ENCODE results near the gene TNFAIP8L3. TPM values are rescaled to one million over a fixed set of nuclear protein-coding genes. Genes with fewer than 3 reads are reported as not detected.
"Not testable (repeated sequence)": the region's sequence is repeated elsewhere in the genome, so short reads cannot be mapped to it uniquely, and the experiment has no call there.

The TNFAIP8L3 gene
- polyA plus RNA-seq, 3 donors: 1.3 to 1.9 (median 1.7) TPM

DNA sequence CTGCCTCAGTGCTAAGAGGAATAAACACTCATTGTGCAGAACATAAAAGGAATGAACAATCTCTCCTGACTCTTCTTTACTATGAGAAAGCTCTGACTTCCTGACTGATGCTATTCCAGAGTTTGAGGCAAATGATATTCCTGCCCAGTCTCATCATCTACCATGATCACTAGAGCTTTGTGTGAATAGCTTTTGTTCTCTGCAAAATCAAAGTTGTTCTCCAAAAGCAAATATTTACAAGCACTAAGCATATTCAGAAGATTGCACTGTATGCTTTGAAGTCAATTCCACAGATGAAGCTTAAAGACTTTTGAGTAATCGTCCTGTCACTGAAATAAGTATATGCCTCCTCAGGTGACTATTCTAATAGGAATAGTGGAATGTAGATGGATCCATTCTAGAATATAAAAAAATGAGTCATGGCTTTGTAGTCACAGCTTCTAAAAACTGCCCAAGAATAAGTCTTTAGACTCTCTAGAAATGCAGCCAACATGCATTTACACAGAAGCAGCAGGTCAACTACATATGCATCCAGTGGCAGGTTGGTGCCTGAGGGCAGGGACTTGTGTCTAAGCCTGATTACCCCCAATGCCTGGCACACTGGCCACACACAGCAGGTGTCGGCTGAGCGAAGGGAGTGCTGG lies 34.6 kb downstream of the TNFAIP8L3 start:
- DNase-seq: no peak

DNA sequence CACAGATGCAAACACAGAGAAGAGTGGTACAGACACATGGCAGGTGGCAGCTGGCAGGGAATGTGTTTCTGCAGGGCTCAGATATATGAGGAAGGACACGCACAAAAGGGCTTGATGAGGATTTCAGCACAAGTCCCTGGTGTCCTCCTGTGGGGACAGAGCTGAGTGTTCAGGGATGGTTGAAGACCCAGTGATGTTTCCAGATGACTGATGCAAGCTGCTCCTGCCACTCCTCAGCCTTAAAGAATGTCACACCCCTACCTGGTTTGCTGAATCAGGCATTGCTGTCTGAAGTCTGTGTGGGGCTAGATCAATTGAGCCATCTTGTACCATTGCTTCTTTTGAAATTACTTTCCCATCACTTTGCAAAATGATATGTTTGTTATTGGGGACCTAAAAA lies 40.2 kb downstream of the TNFAIP8L3 start:
- no peak for DNase-seq

DNA sequence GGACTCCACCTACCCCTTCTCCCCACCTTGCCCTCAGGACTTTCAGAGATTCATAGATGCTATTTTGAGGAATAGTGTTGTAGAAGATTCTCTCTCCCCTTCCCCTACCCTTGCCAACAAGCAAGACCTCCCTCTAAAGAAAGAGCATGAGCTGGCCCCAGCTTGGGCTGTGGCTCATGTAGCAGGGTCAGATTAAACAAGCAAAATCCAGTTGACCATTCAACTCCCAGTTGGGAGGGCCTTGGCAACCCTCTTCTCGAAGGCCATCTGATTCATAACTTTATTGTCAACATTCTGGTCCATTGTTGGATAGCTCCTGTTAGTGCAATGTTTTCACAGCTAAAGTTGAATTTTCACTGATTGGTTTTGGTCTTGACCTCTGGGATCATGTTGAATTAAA lies 41.1 kb downstream of the TNFAIP8L3 start:
- DNase-seq: no peak

DNA sequence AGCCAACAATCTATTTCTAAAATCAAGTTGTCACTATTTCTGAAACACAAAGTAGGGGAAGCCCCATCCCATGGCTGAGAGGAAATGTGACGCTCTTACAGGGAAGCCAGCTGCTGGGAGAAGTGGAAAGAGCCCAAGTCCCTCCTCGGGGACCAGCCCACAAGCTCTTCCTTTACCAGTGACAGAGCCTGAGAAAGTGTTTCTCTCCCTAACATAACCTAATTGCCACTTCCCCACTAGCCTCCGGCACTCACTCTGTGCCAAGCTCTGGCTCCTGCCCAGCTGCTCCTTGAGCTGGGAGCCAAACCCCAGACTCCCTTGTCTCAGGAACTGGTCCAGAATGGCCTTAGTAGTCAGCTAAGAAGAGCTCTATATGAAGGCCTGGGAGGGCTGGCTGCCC lies 42.9 kb downstream of the TNFAIP8L3 start:
- no peak for DNase-seq

DNA sequence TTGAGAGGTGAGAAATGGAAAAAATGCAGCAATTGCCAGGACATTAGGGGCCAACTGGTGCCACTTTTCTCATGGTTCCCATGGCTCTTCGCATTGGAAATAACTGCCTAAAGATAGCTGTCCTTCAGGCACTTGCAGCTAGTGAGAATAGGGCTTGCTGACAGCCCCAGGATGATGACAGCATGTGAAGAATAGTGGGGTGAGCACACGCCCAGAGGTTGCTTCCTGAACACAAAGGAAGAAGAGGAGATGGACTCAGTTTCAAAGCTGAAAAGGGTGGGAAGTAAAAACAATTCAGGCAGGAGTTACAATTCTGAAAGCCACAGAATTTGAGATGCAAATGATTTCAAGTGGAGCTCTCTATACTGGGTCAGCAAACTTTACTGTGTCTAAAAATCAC lies 45.6 kb downstream of the TNFAIP8L3 start:
- no peak for DNase-seq

DNA sequence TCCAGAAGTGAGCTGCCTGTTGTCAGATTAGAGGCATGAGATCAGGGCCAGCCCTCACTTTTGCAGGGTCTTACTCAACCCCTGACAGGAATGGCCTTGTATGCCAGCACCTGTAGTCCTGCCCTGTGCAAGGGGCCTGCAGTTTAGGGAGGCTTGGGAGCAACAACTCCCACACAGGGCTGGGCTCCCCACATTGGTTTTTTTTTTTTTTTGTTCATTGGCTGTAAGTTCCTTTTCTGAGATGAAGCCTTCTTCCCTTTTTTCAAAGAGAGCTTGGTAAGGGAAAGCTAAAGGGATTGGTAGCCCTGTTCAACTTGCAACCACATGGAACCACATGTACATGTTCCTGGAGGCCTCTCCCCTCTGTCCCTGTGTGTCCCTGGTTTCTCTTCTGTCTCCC lies 46.4 kb downstream of the TNFAIP8L3 start:
- no peak for DNase-seq

GRCh38 chr15:51046799-51047449 lies 47.8 kb downstream of the TNFAIP8L3 start:
- no peak for DNase-seq

- DNase-seq: no peak
Measured at GRCh38 chr15:51046016-51046415, 48.7 kb downstream of the TNFAIP8L3 start.

GRCh38 chr15:51044037-51044727 lies 50.5 kb downstream of the TNFAIP8L3 start:
- no peak for DNase-seq

DNA sequence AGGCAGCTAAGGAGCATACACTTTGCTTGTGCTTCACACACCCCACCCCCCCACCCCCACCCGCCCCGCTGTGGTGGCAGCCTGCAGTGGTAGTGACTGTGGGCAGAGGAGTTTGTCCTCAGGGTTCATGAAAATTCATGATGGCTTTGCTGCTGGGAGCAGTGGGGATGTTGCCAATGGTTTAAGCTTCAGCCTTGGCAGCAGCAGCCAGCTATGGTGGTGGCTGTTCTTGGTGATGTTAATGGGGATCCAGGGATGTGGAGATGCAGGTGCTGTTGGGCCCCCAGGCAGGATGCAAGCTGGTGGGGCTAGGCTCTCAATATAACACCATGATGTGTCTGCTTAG lies 55.8 kb downstream of the TNFAIP8L3 start:
- DNase-seq: no peak

DNA sequence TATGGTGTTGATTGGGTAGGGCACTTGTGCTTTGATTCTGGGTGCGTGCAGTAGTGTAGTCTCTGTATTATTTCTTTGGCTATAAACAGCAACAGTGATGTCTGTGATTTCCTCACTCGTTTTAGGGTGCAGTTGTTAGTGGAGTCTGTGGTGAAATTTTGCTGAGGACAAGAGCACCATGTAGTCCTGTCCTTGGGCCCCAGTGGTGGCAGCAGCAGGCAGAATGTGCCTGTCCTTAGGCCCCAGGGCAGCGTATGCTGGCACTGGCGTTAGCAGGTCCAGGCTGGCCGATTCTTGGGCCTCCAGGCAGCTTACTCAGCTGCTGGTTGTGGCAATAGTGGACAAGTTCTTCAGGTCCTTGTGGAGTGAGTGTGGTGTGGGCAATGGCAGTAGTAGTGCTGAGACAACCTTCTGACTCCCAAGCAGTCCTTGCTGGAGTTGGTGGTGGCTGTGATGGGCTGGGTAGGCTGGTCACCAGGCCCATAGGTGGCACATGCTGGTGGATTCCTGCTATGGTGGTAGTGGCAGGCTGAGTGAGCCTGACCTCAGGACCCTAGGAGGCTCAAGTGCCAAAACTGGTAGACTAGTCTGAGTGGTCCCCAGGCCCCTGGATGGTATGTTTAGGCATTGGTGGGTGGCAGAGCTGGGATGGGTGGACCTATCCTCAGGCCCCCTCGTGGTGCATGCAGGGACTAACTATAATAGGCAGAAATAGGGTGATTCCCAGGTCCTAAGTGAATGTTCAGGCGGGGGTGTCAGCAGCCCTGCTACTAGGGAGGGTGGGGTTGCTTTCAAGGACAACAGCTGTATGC lies 56.3 kb downstream of the TNFAIP8L3 start:
- DNase-seq: no peak

- DNase-seq: not testable (repeated sequence)
Measured at GRCh38 chr15:51037474-51037873, 57.2 kb downstream of the TNFAIP8L3 start.

DNA sequence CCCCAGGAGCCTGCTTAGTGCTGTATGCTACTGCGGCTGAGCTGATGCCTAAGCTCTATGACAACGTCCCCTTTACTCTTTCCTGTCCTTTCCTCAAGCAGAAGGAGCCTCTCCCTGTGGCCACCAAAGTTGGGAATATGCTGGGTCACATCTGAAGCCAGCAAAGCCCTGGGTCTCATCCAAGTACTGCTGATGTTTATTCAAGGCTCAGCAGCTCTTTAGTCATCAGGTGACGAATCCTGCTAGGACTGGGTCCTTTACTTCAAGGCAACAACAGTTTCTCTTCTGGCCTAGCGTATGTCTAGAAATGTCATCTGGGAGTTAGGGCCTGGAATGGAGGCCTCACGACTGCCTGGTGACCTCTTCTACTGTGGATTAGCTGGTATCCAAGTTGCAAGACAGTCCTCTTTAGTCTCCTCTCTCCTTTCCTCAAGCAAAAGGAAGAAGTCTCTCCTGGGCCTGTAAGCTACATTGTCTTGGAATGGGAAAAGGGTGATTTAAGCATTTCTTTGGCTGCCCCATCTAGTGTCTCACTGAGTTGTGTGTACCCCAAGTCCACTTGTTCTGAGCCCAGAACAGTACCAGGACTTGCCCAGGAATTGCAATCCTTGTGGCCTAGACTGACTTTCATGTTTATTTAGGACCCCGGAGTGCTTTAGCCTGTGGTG lies 63.9 kb downstream of the TNFAIP8L3 start:
- DNase-seq: no peak

- DNase-seq: no peak
Measured at GRCh38 chr15:51025454-51025846, 69.3 kb downstream of the TNFAIP8L3 start.

GRCh38 chr15:51024735-51025453 lies 69.8 kb downstream of the TNFAIP8L3 start:
- DNase-seq: no peak

DNA sequence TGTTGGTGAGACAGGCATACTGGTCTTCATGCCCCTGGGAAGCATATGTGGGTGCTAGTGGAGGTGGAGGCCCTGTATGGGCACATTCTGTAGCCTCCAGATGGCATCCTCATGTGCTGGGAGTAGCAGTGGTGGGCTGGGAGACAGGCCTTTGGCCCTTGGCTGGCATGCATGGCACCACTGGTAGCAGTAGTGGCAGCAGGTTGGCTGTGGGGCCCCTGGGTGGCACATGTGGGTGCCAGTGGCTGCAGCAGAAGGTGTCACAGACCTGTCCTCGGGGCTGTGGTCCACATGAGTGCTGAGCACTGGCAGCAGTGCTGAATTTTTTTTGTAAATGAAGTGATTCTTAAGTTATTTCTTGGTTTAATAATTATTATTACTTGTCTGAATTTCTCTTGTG lies 71.2 kb downstream of the TNFAIP8L3 start:
- DNase-seq: no peak

- DNase-seq: no peak
Measured at GRCh38 chr15:51022206-51022605, 72.5 kb downstream of the TNFAIP8L3 start.

DNA sequence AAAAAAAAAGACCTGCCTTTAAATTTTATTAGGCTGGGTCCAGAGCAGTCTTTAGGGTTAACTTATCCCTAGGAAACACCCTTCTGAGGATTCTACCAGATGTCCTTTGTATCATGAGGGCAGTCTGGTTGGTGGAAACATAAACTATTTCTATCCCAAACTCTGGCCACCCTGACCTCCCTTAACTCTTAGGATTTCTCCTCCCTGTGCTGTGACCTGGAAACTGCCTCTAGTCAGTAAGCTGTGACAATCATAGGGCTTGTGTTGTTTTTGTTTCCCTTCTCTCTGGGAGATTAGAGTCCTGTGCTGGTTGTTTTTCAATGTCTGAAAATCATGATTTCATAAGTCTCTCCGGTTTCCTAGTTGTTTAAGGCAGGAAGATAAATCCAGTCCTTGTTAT lies 78.1 kb downstream of the TNFAIP8L3 start:
- DNase-seq: no peak

- DNase-seq: no peak
Measured at GRCh38 chr15:51011212-51011611, 83.5 kb downstream of the TNFAIP8L3 start.

- DNase-seq: no peak
Measured at GRCh38 chr15:51007131-51007666, 87.5 kb downstream of the TNFAIP8L3 start.
